Gastroesophageal sphincter (tissue), 3 donors: ENCODE data around the gene CHKB.

Experiments used
- POLR2A ChIP-seq, 2 donors: fragments of 450-650 bp; IDR thresholded peaks; one replicate each; pipeline ENCODE4 v1.6.1; 2017; ENCODE audit warnings: antibody characterized with exemption in 2 of 2, mild to moderate bottlenecking in 2 of 2, moderate library complexity in 1 of 2
- POLR2AphosphoS5 ChIP-seq: sonication (generic); formaldehyde crosslinking; IDR thresholded peaks from one replicate; pipeline ENCODE4 v1.6.1; 2017; ENCODE audit warnings: antibody characterized with exemption
- TF ChIP-seq, protein P1 (sequence below), 4 experiments: fragments of 200-600 bp in 2 of 4; fragments of 450-650 bp in 2 of 4; sonication (generic) in 1 of 4; IDR thresholded peaks; one replicate each; pipeline ENCODE4 v1.5.1; 2017 to 2019; ENCODE audit warnings: antibody characterized with exemption in 4 of 4, mild to moderate bottlenecking in 2 of 4, moderate library complexity in 2 of 4

- TF ChIP-seq POLR2AphosphoS5 (no peak), POLR2A (IDR thresholded peaks at IDR 0.05) (peak in 1 of 2 donors; percentile 10)
- TF ChIP-seq, protein P1, sequence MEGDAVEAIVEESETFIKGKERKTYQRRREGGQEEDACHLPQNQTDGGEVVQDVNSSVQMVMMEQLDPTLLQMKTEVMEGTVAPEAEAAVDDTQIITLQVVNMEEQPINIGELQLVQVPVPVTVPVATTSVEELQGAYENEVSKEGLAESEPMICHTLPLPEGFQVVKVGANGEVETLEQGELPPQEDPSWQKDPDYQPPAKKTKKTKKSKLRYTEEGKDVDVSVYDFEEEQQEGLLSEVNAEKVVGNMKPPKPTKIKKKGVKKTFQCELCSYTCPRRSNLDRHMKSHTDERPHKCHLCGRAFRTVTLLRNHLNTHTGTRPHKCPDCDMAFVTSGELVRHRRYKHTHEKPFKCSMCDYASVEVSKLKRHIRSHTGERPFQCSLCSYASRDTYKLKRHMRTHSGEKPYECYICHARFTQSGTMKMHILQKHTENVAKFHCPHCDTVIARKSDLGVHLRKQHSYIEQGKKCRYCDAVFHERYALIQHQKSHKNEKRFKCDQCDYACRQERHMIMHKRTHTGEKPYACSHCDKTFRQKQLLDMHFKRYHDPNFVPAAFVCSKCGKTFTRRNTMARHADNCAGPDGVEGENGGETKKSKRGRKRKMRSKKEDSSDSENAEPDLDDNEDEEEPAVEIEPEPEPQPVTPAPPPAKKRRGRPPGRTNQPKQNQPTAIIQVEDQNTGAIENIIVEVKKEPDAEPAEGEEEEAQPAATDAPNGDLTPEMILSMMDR (IDR thresholded peaks at IDR 0.05): peak in 3 of 4 experiments; percentile 0 to 64 (median 33)
These were observed 45.2 kb upstream of the CHKB start, which contains the start of gene ARSA for GRCh38 chr22:50627642-50628542.
